HFFc6 (cell line): ENCODE data around the gene MYO18B. TPM values are rescaled to one million over a fixed set of nuclear protein-coding genes. Genes with fewer than 3 reads are reported as not detected.

Experiments used
- DNase-seq: peaks from one replicate; pipeline ENCODE4 v3.0.0-alpha.2; 2018
- H3K27ac Mint-ChIP-seq: 2 replicates; pipeline ENCODE4 v1.8.0; 2020; ENCODE audit warnings: mild to moderate bottlenecking, mixed read lengths
- H3K27me3 Mint-ChIP-seq: 2 replicates; pipeline ENCODE4 v1.8.0; 2021; ENCODE audit warnings: mild to moderate bottlenecking, moderate library complexity, mixed read lengths; ENCODE audit not compliant: insufficient read depth
- H3K36me3 Mint-ChIP-seq: 2 replicates; pipeline ENCODE4 v1.8.0; 2021; ENCODE audit warnings: low read depth, mixed read lengths
- H3K4me1 Mint-ChIP-seq: 2 replicates; pipeline ENCODE4 v1.8.0; 2020; ENCODE audit warnings: low read depth, mixed read lengths
- H3K4me3 Mint-ChIP-seq: 2 replicates; pipeline ENCODE4 v1.8.0; 2020; ENCODE audit warnings: mild to moderate bottlenecking, moderate library complexity, mixed read lengths
- H3K9me3 Mint-ChIP-seq: 2 replicates; pipeline ENCODE4 v1.8.0; 2020; ENCODE audit warnings: mild to moderate bottlenecking, mixed read lengths
- total RNA-seq, 6 experiments: library from RNA; stranded (reverse); fragmentation: NEBNext Ultra II Directional; extraction: Animal tissue kit (Norgen Biotek cat#: 25700); gene quantifications; 2 replicates in 1 of 6; 3 replicates in 5 of 6; pipeline ENCODE4 v1.2.3, GENCODE V29; 2021
- TF ChIP-seq, protein P1 (sequence below): fragments of 200-600 bp; sonication (generic); IDR thresholded peaks from 2 replicates; pipeline ENCODE4 v1.5.0; 2021; ENCODE audit warnings: antibody characterized with exemption, mild to moderate bottlenecking

MYO18B gene
- total RNA-seq, 6 experiments from 2014 or later, result 0.02 TPM; not detected in 5

DNA sequence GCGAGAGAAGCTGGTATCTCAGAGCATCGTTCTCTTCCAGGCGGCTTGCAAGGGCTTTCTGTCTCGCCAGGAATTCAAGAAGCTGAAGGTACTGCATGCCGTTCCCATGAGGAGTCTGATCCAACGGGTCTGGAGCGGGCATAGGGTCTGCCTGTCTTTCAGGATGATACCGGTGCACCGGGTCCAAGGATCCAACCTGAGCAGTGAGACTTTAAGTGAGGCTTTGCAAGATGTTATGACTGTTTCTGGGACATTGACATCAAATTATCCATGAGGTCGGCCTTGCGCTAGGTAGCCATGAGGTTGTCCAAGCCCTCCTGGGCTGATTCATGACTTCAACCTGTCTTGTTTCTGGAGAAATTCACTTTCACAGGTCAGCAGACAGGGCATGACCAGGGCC, 132.3 kb downstream of the MYO18B start:
- Mint-ChIP-seq H3K9me3 (peaks cover 60% of the 10 kb centered on the region), H3K27ac (no peak overlapping the region), H3K4me3 (no peak overlapping the region), H3K27me3 (no peaks in the 10 kb centered on the region; the same call in 1 of the 2 replicates), H3K4me1 (no peaks in the 10 kb centered on the region), H3K36me3 (peaks cover 6% of the 10 kb centered on the region; the same call in 1 of the 2 replicates)
- TF ChIP-seq, protein P1, sequence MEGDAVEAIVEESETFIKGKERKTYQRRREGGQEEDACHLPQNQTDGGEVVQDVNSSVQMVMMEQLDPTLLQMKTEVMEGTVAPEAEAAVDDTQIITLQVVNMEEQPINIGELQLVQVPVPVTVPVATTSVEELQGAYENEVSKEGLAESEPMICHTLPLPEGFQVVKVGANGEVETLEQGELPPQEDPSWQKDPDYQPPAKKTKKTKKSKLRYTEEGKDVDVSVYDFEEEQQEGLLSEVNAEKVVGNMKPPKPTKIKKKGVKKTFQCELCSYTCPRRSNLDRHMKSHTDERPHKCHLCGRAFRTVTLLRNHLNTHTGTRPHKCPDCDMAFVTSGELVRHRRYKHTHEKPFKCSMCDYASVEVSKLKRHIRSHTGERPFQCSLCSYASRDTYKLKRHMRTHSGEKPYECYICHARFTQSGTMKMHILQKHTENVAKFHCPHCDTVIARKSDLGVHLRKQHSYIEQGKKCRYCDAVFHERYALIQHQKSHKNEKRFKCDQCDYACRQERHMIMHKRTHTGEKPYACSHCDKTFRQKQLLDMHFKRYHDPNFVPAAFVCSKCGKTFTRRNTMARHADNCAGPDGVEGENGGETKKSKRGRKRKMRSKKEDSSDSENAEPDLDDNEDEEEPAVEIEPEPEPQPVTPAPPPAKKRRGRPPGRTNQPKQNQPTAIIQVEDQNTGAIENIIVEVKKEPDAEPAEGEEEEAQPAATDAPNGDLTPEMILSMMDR, result no peak
- no peak for DNase-seq

DNA sequence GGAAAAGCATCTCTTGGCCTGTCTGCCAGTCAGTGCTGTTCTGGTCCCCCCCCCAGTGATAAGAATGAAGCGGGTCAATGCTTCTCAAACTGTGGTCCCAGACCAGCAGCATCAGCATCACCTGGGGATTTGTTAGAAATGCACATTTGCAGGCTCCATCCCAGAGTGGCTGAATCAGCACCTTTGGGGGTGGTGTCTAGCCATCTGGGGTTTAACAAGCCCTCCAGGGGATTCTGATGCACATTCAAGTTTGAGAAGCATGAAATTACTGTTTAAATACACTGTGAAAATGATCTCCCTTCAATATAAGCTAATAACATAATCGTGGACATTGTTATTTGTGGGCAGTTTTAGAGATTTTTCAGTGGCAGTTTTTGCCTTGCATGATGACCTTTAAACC, 133.5 kb downstream of the MYO18B start:
- no peak overlapping the region for H3K4me3 Mint-ChIP-seq
- no peaks in the 10 kb centered on the region; the same call in 1 of the 2 replicates for H3K27me3 Mint-ChIP-seq
- peaks cover 59% of the 10 kb centered on the region for H3K9me3 Mint-ChIP-seq
- peaks cover 6% of the 10 kb centered on the region; the same call in 1 of the 2 replicates for H3K36me3 Mint-ChIP-seq
- no peak overlapping the region for H3K27ac Mint-ChIP-seq
- TF ChIP-seq, protein P1, result no peak
- no peak for DNase-seq
- H3K4me1 Mint-ChIP-seq, result no peaks in the 10 kb centered on the region

DNA sequence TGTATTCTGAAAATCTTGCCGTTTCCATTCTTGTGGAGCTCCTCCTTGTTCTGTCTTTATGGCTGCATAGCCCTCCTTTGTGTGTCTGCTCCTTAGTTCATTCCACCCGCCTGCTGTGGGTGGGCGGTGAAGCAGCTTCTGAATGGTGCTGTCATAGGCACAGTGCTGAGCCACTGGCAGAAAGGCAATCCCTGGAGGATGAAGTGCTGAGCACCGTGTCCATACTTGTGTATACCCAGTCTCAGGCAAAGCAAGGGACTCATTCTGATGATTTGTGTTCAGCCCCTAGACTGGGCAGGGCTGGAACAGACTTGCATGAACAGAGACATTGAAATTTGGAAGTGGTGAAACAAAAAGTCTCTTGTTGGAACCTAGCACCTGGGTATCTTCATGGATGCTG, 134.9 kb downstream of the MYO18B start:
- TF ChIP-seq, protein P1, result no peak
- Mint-ChIP-seq H3K27ac (no peak overlapping the region), H3K27me3 (no peaks in the 10 kb centered on the region; the same call in 1 of the 2 replicates), H3K4me1 (no peaks in the 10 kb centered on the region), H3K4me3 (no peak overlapping the region), H3K36me3 (peaks cover 6% of the 10 kb centered on the region; the same call in 1 of the 2 replicates), H3K9me3 (peaks cover 64% of the 10 kb centered on the region)
- no peak for DNase-seq

DNA sequence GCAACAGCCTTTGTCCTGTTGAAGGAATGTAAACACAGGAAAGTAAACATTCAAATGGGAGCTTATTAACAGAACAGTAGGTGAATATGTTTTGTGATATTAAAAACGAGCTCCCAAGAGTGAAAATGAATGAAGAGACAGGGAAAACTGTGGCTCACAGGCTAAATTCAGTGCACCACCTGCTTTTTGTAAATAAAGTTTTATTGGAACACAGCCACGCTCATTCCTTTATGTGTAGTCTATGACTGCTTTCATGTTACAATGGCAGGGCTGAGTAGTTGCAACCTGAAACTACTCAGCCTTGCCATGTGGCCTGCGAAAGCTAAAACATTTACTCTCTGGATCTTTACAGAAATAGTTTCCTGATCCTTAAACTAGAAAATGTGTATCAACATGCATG, 136.9 kb downstream of the MYO18B start:
- DNase-seq, result no peak
- no peaks in the 10 kb centered on the region for H3K4me1 Mint-ChIP-seq
- H3K4me3 Mint-ChIP-seq, result no peak overlapping the region
- H3K9me3 Mint-ChIP-seq, result peaks cover 69% of the 10 kb centered on the region
- no peak overlapping the region for H3K27ac Mint-ChIP-seq
- TF ChIP-seq, protein P1, result no peak
- H3K27me3 Mint-ChIP-seq, result no peaks in the 10 kb centered on the region; the same call in 1 of the 2 replicates
- H3K36me3 Mint-ChIP-seq, result peaks cover 6% of the 10 kb centered on the region; the same call in 1 of the 2 replicates

DNA sequence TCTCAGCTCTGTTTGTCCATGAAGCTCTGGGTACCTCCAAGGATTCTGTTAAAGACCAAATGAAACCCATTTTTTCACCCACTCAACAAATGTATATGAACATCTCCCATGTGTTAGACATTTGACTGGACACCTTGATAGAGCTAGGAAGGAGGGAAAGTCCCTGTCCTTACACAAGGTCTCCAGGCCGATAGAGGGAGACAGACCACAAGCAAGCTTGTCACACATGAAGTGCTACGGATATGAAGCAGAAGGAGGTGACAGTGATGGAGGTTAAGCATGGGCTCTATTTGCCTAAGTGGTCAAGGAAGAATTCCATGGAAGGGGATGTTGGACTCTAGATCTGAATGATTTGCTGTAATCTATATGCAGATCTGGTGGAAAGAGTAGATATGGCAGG, 138.5 kb downstream of the MYO18B start:
- Mint-ChIP-seq H3K4me3 (no peak overlapping the region), H3K4me1 (no peaks in the 10 kb centered on the region), H3K36me3 (peaks cover 6% of the 10 kb centered on the region; the same call in 1 of the 2 replicates), H3K27me3 (peaks cover 1% of the 10 kb centered on the region; the same call in 1 of the 2 replicates), H3K27ac (no peak overlapping the region), H3K9me3 (peaks cover 69% of the 10 kb centered on the region)
- no peak for DNase-seq
- TF ChIP-seq, protein P1, result no peak
